Hematopoietic multipotent progenitor cell treated with erythropoietin and hydrocortisone succinate and interleukin-3 and kit ligand, for 15 days (in vitro differentiated cells): Measurements from ENCODE around the gene RFX7.

Experiments
- DNase-seq: peaks from one replicate; pipeline ENCODE4 v3.0.0-alpha.2; 2015; ENCODE audit warnings: low spot score

The RFX7 gene

GRCh38 chr15:56244038-56244810, 545 bp upstream of the RFX7 start:
- DNase-seq, result no peak

GRCh38 chr15:56242576-56243162, 1.0 kb downstream of the RFX7 start:
- peak; percentile 14 for DNase-seq

GRCh38 chr15:56241374-56242105, 2.1 kb downstream of the RFX7 start:
- DNase-seq, result peak; percentile 58

GRCh38 chr15:56240390-56240789, 3.3 kb downstream of the RFX7 start:
- peak; percentile 10 for DNase-seq

DNA sequence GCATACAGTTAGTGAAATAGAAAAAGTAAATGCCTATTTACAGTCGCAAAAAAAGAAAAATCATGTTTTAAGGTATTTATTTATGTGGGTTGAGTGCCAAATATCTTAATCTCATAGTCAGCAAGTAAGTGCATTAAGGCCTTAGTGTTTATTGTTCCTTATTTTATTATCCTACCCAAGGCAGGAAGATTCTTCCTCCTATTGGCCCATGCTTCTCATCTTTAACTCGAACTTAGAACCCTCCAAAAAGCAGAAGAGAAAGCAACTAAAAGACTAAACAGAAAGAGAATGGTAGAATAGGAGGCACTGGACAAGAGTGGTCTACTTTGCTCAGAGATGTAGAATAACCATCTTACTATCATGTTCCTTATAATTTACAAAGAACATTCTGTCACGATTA, 7.5 kb downstream of the RFX7 start:
- no peak for DNase-seq

GRCh38 chr15:56234804-56235203, 8.9 kb downstream of the RFX7 start:
- DNase-seq, result no peak

DNA sequence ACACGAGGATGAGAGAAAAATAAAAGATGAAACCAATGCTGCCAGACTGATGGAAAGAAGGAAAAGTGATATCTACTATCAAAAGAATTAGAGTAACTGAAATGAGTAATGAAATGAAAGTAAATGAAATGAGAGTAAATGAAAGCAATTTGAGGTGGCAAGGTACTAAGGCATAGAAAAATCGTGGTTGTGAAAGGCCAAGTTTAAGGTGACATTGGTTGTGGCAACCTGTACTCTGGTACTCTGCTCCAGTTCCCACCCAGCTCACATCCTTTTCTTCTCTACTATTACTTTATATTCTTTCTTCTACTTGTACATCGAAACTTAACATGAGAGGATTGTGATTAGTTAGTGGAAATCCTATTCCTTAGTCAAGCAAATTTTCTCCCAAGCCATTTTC, 10.1 kb downstream of the RFX7 start:
- no peak for DNase-seq

DNA sequence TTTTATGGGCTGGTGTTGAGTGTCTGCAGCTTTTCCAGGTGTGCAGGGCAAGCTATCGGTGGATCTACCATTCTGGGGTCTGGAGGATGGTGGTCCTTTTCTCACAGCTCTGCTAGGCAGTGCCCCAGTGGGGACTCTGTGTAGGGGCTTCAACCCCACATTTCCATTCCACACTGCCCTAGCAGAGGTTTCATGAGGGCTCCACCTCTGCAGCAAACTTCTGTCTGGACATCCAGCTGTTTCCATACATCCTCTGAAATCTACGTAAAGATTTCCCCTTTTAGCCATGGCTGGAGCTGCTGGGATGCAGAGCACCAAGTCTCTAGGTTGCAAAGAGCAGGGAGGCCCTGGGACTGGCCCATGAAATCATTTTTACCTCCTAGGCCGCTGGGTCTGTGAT, 11.6 kb downstream of the RFX7 start:
- no peak for DNase-seq

GRCh38 chr15:56228854-56229253, 14.8 kb downstream of the RFX7 start:
- DNase-seq, result no peak

GRCh38 chr15:56228352-56228751, 15.3 kb downstream of the RFX7 start:
- DNase-seq, result no peak

GRCh38 chr15:56227780-56228179, 15.9 kb downstream of the RFX7 start:
- DNase-seq, result no peak

- no peak for DNase-seq
Measured at GRCh38 chr15:56227306-56227705, 16.4 kb downstream of the RFX7 start.

GRCh38 chr15:56225520-56225919, 18.2 kb downstream of the RFX7 start:
- no peak for DNase-seq

- no peak for DNase-seq
Measured at GRCh38 chr15:56222302-56222701, 21.4 kb downstream of the RFX7 start.

- no peak for DNase-seq
Measured at GRCh38 chr15:56217341-56217740, 26.3 kb downstream of the RFX7 start.

GRCh38 chr15:56215769-56216168, 27.9 kb downstream of the RFX7 start:
- DNase-seq, result no peak

DNA sequence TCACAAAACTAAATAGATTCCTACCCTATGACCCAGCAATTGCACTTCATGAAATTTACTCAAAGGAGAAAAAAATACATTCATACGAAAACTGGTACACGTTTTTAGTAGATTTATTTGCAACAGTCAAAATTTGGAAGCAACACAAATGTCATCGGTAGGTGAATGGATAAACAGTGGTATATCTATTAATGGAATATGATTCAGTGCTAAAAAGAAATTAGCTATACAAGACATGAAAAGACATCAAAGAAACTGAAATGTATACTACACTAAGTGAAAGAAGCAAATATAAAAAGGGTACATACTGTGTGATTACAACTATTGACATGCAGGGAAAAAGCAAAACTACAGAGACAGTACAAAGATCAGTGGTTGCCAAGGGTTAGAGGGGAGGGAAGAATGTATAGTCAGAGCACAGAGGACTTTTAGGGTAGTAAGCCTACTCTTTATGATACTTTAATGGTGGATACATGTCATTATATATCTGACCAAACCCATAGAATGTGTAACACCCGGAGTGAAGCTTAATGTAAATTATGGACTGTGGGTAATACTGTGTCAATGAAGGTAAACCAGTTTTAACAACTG, 31.6 kb downstream of the RFX7 start:
- DNase-seq, result no peak

DNA sequence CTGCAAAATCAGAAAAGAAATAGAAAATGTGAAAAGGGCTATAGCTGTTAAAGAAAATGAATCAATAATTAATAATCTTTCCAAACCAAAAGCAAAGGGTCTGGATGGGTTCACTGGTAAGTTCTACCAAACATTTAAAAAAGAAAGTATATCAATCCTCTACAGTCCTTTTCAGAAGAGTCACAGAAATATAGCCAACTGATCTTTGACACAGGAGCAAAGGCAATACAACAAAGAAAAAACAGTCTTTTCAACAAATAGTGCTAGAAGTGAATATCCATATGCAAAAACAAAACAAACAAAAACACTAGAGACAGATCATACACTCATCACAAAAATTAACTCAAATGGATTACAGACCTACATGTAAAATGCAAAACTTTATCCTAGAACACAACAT, 32.6 kb downstream of the RFX7 start:
- DNase-seq, result no peak

- DNase-seq, result no peak
Measured at GRCh38 chr15:56208641-56209155, 35.0 kb downstream of the RFX7 start.

- DNase-seq, result no peak
Measured at GRCh38 chr15:56208185-56208584, 35.5 kb downstream of the RFX7 start.

DNA sequence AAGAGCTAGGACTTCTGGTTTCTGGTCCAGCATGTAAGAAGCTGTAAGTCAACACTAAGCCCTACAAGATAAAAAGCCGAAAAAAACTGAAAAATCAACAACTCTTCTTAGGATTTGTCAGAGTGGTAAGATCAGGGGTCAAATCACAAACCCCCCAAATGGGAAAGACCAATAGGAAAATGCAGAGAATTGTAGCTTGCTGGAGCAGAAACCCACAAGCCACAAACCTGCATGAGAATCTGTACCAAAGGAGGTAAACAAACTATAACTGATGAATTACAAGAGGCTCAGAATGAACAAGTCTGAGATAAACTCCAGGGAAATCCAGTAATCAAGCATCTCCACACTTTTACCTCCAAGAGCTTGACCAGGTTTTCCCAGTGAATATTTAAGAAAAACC, 36.0 kb downstream of the RFX7 start:
- DNase-seq, result no peak

DNA sequence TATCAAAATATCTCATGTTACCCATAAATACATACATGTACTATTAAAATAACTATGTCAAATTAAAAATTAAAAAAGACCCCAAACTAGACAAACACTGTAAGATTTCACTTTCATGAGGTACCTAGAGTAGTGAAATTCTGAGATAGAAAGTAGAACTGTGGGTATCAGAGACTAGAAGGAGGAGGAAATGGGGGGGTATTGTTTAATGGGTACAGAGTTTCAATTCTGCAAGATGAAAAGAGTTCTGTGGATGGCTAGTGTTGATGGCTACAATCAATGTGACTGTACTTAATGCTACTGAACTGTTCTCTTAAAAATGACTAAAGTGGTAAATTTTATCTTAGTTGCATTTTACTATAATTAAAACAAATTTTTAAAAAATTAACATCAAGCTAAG, 36.6 kb downstream of the RFX7 start:
- no peak for DNase-seq
